ENCODE results near the gene SLC19A2.

GRCh38 chr1:169521226-169521625 lies 35.5 kb upstream of the SLC19A2 start:
- TF ChIP-seq KDM1A (IDR thresholded peaks at IDR 0.05; ENCODE audit: low read depth) (no peak), RCOR1 (IDR thresholded peaks at IDR 0.05; ENCODE audit: low read depth, low read length) (no peak), CTCF (IDR thresholded peaks at IDR 0.05) (no peak), SMC3 (IDR thresholded peaks at IDR 0.05) (no peak), NR3C1 (IDR thresholded peaks at IDR 0.05) (no peak), EP300 (IDR thresholded peaks at IDR 0.05) (no peak), POLR2AphosphoS2 (conservative IDR thresholded peaks at IDR 0.05; ENCODE audit: low read length) (no peak), PHF8 (IDR thresholded peaks at IDR 0.05; ENCODE audit: borderline replicate concordance, low read depth) (no peak), MYC (IDR thresholded peaks at IDR 0.05; ENCODE audit: borderline replicate concordance, low read length) (no peak), MAX (IDR thresholded peaks at IDR 0.05) (no peak), REST (IDR thresholded peaks at IDR 0.05) (no peak)

Measured in A549 (cell line).